B cell (primary cell): ENCODE data around the gene ABCA6.

ENCODE experiments used
- EZH2 ChIP-seq: IDR thresholded peaks from 2 replicates; pipeline ENCODE4 v1.6.1; 2012; ENCODE audit warnings: borderline replicate concordance, low read depth, mild to moderate bottlenecking, moderate library complexity, low read length; ENCODE audit not compliant: insufficient read depth, poor library complexity, severe bottlenecking
- TF ChIP-seq, protein P1 (sequence below): fragments of 200-600 bp; IDR thresholded peaks from one replicate; pipeline ENCODE4 v1.8.0; 2022; ENCODE audit warnings: antibody characterized with exemption, mild to moderate bottlenecking

- TF ChIP-seq, protein P1, sequence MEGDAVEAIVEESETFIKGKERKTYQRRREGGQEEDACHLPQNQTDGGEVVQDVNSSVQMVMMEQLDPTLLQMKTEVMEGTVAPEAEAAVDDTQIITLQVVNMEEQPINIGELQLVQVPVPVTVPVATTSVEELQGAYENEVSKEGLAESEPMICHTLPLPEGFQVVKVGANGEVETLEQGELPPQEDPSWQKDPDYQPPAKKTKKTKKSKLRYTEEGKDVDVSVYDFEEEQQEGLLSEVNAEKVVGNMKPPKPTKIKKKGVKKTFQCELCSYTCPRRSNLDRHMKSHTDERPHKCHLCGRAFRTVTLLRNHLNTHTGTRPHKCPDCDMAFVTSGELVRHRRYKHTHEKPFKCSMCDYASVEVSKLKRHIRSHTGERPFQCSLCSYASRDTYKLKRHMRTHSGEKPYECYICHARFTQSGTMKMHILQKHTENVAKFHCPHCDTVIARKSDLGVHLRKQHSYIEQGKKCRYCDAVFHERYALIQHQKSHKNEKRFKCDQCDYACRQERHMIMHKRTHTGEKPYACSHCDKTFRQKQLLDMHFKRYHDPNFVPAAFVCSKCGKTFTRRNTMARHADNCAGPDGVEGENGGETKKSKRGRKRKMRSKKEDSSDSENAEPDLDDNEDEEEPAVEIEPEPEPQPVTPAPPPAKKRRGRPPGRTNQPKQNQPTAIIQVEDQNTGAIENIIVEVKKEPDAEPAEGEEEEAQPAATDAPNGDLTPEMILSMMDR = no peak
- TF ChIP-seq EZH2 = no peak
These were observed 45.6 kb upstream of the ABCA6 start for GRCh38 chr17:69187294-69187693.
